H1 (cell line): ENCODE data around the gene HNRNPAB. TPM values are rescaled to one million over a fixed set of nuclear protein-coding genes. Genes with fewer than 3 reads are reported as not detected.

Experiments used
- KDM5A ChIP-seq: fragments of 200-600 bp; IDR thresholded peaks from 2 replicates; pipeline ENCODE4 v1.7.1; 2012; ENCODE audit warnings: mild to moderate bottlenecking, low read length, inconsistent platforms, mixed read lengths
- RFX5 ChIP-seq: IDR thresholded peaks from 2 replicates; pipeline ENCODE4 v1.6.1; 2011; ENCODE audit warnings: low read depth, low read length, improper control_type of control experiment, borderline replicate concordance
- polyA plus RNA-seq, 7 experiments: library from polyadenylated mRNA; depleted of rRNA in 3 of 7; stranded (reverse) in 5 of 7; unstranded in 2 of 7; fragments of >200 nt in 5 of 7; fragments of 200-250 nt in 2 of 7; gene quantifications; 1 replicate in 5 of 7; 2 replicates in 1 of 7; 4 replicates in 1 of 7; pipeline versions ENCODE4 v1.2.1 to v1.2.3, GENCODE V29; 2011 to 2013; ENCODE audit warnings: missing spikeins in 2 of 7, mixed read lengths in 2 of 7
- total RNA-seq: library from RNA; stranded (reverse); fragmentation: NEBNext Ultra II Directional; extraction: Animal tissue kit (Norgen Biotek cat#: 25700); gene quantifications from 2 replicates; pipeline ENCODE4 v1.2.1, GENCODE V29; 2021
- TF ChIP-seq, protein P1 (sequence below), 3 experiments: IDR thresholded peaks; 1 replicate in 2 of 3; 2 replicates in 1 of 3; pipeline versions ENCODE4 v1.5.1 to v1.6.1; 2011; ENCODE audit warnings: low read length in 3 of 3, mild to moderate bottlenecking in 3 of 3, inconsistent platforms in 2 of 3, low read depth in 1 of 3, moderate library complexity in 1 of 3; ENCODE audit not compliant: insufficient read depth in 1 of 3; ENCODE audit errors: control extremely low read depth in 1 of 3

Gene HNRNPAB
- total and polyA plus RNA-seq, 2 of the 8 experiments (the other 6 are each of a cell fraction or from before 2014, with no cell fraction given) = 373 to 563 TPM

DNA sequence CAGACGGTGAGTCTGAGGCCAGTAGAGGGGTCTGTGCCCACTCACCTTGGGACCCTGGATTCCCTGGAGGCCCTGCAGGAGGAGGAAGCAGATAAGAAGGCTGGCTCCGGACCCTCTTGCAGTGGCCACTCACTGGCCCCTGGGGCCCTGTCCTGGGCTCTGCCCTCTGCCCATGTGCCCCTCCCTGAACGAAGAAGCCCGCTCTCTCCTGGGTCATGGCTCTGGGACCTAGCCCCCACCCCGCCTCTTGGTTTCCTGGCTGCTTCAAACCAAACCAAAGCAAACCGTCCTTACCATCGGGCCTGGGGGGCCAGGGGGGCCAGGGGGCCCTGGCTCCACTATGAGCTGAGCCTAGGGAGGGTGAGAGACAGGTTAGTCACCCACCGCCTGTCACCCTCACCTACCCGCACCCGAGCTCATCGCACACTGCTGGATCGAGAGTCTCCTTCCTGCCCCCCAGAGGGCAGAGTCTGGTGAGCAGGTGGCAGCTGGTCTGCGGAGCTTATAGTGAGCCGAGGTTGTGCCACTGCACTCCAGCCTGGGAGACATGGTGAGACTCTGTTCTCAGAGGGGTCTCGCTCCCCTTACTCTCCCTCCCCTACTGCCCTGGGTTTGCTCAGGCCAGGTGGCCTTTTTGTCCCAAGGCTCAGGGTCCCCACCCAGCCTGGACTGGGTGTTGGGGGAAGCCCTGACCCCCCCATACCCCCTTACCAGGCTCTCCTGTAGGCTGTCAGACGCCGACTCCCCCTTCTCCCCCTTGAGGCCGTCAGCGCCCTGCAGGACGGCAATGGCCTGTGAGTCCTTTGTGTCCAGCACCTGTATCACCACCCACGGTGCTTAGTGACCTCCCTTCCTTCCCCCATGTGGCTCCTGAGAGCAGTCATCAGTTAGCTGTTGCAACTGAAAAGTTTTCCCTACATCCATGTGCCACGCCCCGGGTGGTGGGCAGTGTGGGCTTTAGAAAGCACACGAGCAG lies 43.4 kb downstream of the HNRNPAB start (continued):
- TF ChIP-seq, protein P1, sequence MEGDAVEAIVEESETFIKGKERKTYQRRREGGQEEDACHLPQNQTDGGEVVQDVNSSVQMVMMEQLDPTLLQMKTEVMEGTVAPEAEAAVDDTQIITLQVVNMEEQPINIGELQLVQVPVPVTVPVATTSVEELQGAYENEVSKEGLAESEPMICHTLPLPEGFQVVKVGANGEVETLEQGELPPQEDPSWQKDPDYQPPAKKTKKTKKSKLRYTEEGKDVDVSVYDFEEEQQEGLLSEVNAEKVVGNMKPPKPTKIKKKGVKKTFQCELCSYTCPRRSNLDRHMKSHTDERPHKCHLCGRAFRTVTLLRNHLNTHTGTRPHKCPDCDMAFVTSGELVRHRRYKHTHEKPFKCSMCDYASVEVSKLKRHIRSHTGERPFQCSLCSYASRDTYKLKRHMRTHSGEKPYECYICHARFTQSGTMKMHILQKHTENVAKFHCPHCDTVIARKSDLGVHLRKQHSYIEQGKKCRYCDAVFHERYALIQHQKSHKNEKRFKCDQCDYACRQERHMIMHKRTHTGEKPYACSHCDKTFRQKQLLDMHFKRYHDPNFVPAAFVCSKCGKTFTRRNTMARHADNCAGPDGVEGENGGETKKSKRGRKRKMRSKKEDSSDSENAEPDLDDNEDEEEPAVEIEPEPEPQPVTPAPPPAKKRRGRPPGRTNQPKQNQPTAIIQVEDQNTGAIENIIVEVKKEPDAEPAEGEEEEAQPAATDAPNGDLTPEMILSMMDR (IDR thresholded peaks at IDR 0.05; ENCODE audit: control extremely low read depth in 1 of 3, insufficient read depth in 1 of 3, low read depth in 1 of 3, low read length in 3 of 3) = peak in 1 of 3 experiments; percentile 16; a peak in 1 of 4 replicates
- no peak for TF ChIP-seq RFX5
- TF ChIP-seq KDM5A = no peak
